ENCODE measurements around the gene SMIM5.

Gene SMIM5

GRCh38 chr17:75679706-75680211 is 46.5 kb downstream of the SMIM5 start:
- Histone ChIP-seq H3K4me2 (peak overlapping the region in 5 of 11 experiments; percentile 25 to 49 (median 40); a peak in 9 of 22 replicates), H3K27ac (peak overlapping the region in 8 of 11 experiments; percentile 4 to 46 (median 25); a peak in 10 of 22 replicates)
- no peak for TF ChIP-seq Cebpa-rat (IDR thresholded peaks at IDR 0.05)

GRCh38 chr17:75680431-75680830 is 47.2 kb downstream of the SMIM5 start:
- no peak overlapping the region for H3K4me3 ChIP-seq
- peaks cover 0 to 26% (median 0%) of the 10 kb centered on the region in 11 experiments; a peak in 3 of 22 replicates for H4K20me1 ChIP-seq
- H3K4me2 ChIP-seq: peak overlapping the region in 2 of 11 experiments; percentile 38 to 49; a peak in 3 of 22 replicates
- peak overlapping the region in 8 of 11 experiments; percentile 9 to 46 (median 26); a peak in 10 of 22 replicates for H3K27ac ChIP-seq
- H3K36me3 ChIP-seq: peaks cover 18 to 85% (median 60%) of the 10 kb centered on the region in 11 experiments
- H3K9ac ChIP-seq: peak overlapping the region in 10 of 11 experiments; percentile 2 to 52 (median 30); a peak in 10 of 22 replicates
- peaks cover 20 to 90% (median 46%) of the 10 kb centered on the region in 10 experiments for H3K4me1 ChIP-seq
- H3K27me3 ChIP-seq: no peaks in the 10 kb centered on the region
- TF ChIP-seq Cebpa-rat (IDR thresholded peaks at IDR 0.05): no peak
- no peaks in the 10 kb centered on the region for H3K9me3 ChIP-seq (replicated peaks in 1 of 11)

More at GRCh38 chr17:75679706-75680211, 46.5 kb downstream of the SMIM5 start:
- Histone ChIP-seq H3K27me3 (no peaks in the 10 kb centered on the region), H3K36me3 (peaks cover 18 to 85% (median 60%) of the 10 kb centered on the region in 11 experiments), H3K4me3 (no peak overlapping the region), H4K20me1 (peaks cover 0 to 27% (median 0%) of the 10 kb centered on the region in 11 experiments; a peak in 3 of 22 replicates), H3K9ac (peak overlapping the region in 10 of 11 experiments; percentile 2 to 52 (median 34); a peak in 10 of 22 replicates), H3K9me3 (replicated peaks in 1 of 11) (no peaks in the 10 kb centered on the region), H3K4me1 (peaks cover 14 to 90% (median 46%) of the 10 kb centered on the region in 10 experiments)

- H3K4me1 ChIP-seq: peaks cover 29 to 90% (median 48%) of the 10 kb centered on the region in 10 experiments
- H3K36me3 ChIP-seq: peaks cover 18 to 76% (median 51%) of the 10 kb centered on the region in 11 experiments
- peak overlapping the region in 3 of 11 experiments; percentile 16 to 38 (median 31); a peak in 5 of 22 replicates for H3K4me2 ChIP-seq
- peak overlapping the region in 7 of 11 experiments; percentile 2 to 42 (median 29); a peak in 5 of 22 replicates for H3K9ac ChIP-seq
- H3K27ac ChIP-seq: peak overlapping the region in 6 of 11 experiments; percentile 9 to 46 (median 26); a peak in 6 of 22 replicates
- H3K27me3 ChIP-seq: no peaks in the 10 kb centered on the region
- H3K4me3 ChIP-seq: no peak overlapping the region
- no peak for TF ChIP-seq Cebpa-rat (IDR thresholded peaks at IDR 0.05)
- no peaks in the 10 kb centered on the region for H3K9me3 ChIP-seq (replicated peaks in 1 of 11)
- peaks cover 0 to 26% (median 0%) of the 10 kb centered on the region in 11 experiments; a peak in 3 of 22 replicates for H4K20me1 ChIP-seq
These were observed 48.1 kb downstream of the SMIM5 start for GRCh38 chr17:75681289-75681688.

GRCh38 chr17:75683583-75683982 is 50.3 kb downstream of the SMIM5 start:
- peak overlapping the region; percentile 3 to 97 (median 93); a peak in 20 of 22 replicates for H3K27ac ChIP-seq
- peaks cover 52 to 90% (median 63%) of the 10 kb centered on the region in 10 experiments for H3K4me1 ChIP-seq
- TF ChIP-seq Cebpa-rat (IDR thresholded peaks at IDR 0.05): no peak

GRCh38 chr17:75684249-75684648 is 51.0 kb downstream of the SMIM5 start:
- H3K4me1 ChIP-seq: peaks cover 59 to 90% (median 67%) of the 10 kb centered on the region in 10 experiments
- peaks cover 0 to 12% (median 0%) of the 10 kb centered on the region in 11 experiments; a peak in 3 of 22 replicates for H4K20me1 ChIP-seq
- H3K36me3 ChIP-seq: peaks cover 8 to 47% (median 27%) of the 10 kb centered on the region in 11 experiments; a peak in 21 of 22 replicates

More at GRCh38 chr17:75683583-75683982, 50.3 kb downstream of the SMIM5 start:
- H3K4me2 ChIP-seq: peak overlapping the region; percentile 84 to 98 (median 94)
- peaks cover 10 to 53% (median 32%) of the 10 kb centered on the region in 11 experiments for H3K36me3 ChIP-seq
- no peaks in the 10 kb centered on the region for H3K27me3 ChIP-seq
- H3K9ac ChIP-seq: peak overlapping the region in 1 of 11 experiments; percentile 20; a peak in 1 of 22 replicates
- peaks cover 0 to 19% (median 0%) of the 10 kb centered on the region in 11 experiments; a peak in 3 of 22 replicates for H4K20me1 ChIP-seq
- H3K4me3 ChIP-seq: no peak overlapping the region
- no peaks in the 10 kb centered on the region for H3K9me3 ChIP-seq (replicated peaks in 1 of 11)

GRCh38 chr17:75684924-75685323 is 51.7 kb downstream of the SMIM5 start:
- Histone ChIP-seq H3K36me3 (peaks cover 8 to 40% (median 23%) of the 10 kb centered on the region in 11 experiments; a peak in 21 of 22 replicates), H3K4me2 (peak overlapping the region; percentile 84 to 98 (median 94)), H3K9ac (peak overlapping the region; percentile 13 to 86 (median 84); a peak in 21 of 22 replicates), H3K9me3 (replicated peaks in 1 of 11) (no peaks in the 10 kb centered on the region), H3K27ac (peak overlapping the region; percentile 81 to 97 (median 93); a peak in 21 of 22 replicates), H3K4me1 (peaks cover 65 to 90% (median 69%) of the 10 kb centered on the region in 10 experiments), H3K4me3 (peak overlapping the region in 6 of 10 experiments; percentile 6 to 56 (median 44); a peak in 9 of 20 replicates), H3K27me3 (no peaks in the 10 kb centered on the region), H4K20me1 (peaks cover 0 to 11% (median 0%) of the 10 kb centered on the region in 11 experiments; a peak in 3 of 22 replicates)
- TF ChIP-seq Cebpa-rat (IDR thresholded peaks at IDR 0.05): no peak

More at GRCh38 chr17:75684249-75684648, 51.0 kb downstream of the SMIM5 start:
- peak overlapping the region; percentile 84 to 98 (median 94) for H3K4me2 ChIP-seq
- H3K9ac ChIP-seq: peak overlapping the region in 9 of 11 experiments; percentile 76 to 86 (median 85); a peak in 15 of 22 replicates
- no peak for TF ChIP-seq Cebpa-rat (IDR thresholded peaks at IDR 0.05)
- H3K27ac ChIP-seq: peak overlapping the region; percentile 81 to 97 (median 93); a peak in 21 of 22 replicates
- no peaks in the 10 kb centered on the region for H3K9me3 ChIP-seq (replicated peaks in 1 of 11)
- H3K4me3 ChIP-seq: peak overlapping the region in 3 of 10 experiments; percentile 6 to 56 (median 55); a peak in 4 of 20 replicates
- H3K27me3 ChIP-seq: no peaks in the 10 kb centered on the region

GRCh38 chr17:75685499-75685898 is 52.3 kb downstream of the SMIM5 start:
- TF ChIP-seq Cebpa-rat (IDR thresholded peaks at IDR 0.05): no peak
- Histone ChIP-seq H3K4me3 (peak overlapping the region in 8 of 10 experiments; percentile 24 to 56 (median 39); a peak in 12 of 20 replicates), H3K4me1 (peaks cover 71 to 90% (median 75%) of the 10 kb centered on the region in 10 experiments), H3K36me3 (peaks cover 2 to 35% (median 17%) of the 10 kb centered on the region in 11 experiments; a peak in 20 of 22 replicates), H4K20me1 (peaks cover 0 to 9% (median 0%) of the 10 kb centered on the region in 11 experiments; a peak in 3 of 22 replicates), H3K27ac (peak overlapping the region; percentile 81 to 97 (median 93); a peak in 21 of 22 replicates), H3K27me3 (no peaks in the 10 kb centered on the region), H3K9ac (peak overlapping the region; percentile 48 to 86 (median 84); a peak in 21 of 22 replicates), H3K4me2 (peak overlapping the region; percentile 84 to 98 (median 94)), H3K9me3 (replicated peaks in 1 of 11) (no peaks in the 10 kb centered on the region)

GRCh38 chr17:75688209-75688825 is 55.1 kb downstream of the SMIM5 start:
- Histone ChIP-seq H3K4me2 (peak overlapping the region; percentile 84 to 98 (median 94)), H3K4me3 (peak overlapping the region; percentile 5 to 60 (median 44); a peak in 19 of 20 replicates), H4K20me1 (peaks cover 0 to 17% (median 0%) of the 10 kb centered on the region in 11 experiments; a peak in 3 of 22 replicates), H3K36me3 (peaks cover 4 to 34% (median 22%) of the 10 kb centered on the region in 11 experiments; a peak in 21 of 22 replicates), H3K27me3 (no peaks in the 10 kb centered on the region), H3K9me3 (replicated peaks in 1 of 11) (no peaks in the 10 kb centered on the region), H3K9ac (peak overlapping the region; percentile 71 to 86 (median 84); a peak in 21 of 22 replicates), H3K27ac (peak overlapping the region; percentile 81 to 97 (median 93)), H3K4me1 (peaks cover 98 to 100% (median 100%) of the 10 kb centered on the region in 10 experiments)
- peak in 9 of 11 experiments; percentile 53 to 89 (median 70); a peak in 14 of 22 replicates for TF ChIP-seq Cebpa-rat (IDR thresholded peaks at IDR 0.05)

Data from BLaER1 treated with 17β-estradiol and CSF1 and Interleukin-3, amounts not matched to agents 10 nM and 100 nM (cell line).